ENCODE measurements around the gene PKP4.
"Not testable (repeated sequence)": the region's sequence is repeated elsewhere in the genome, so short reads cannot be mapped to it uniquely, and the experiment has no call there.

The PKP4 gene
- 22.2 to 49.7 (median 24.7) reads per million in 3 experiments for total RNA-seq

- DNase-seq: peak; percentile 92
Measured at GRCh38 chr2:158456309-158457066, at the start of gene PKP4, which contains the start of gene CCDC148. PKP4 (plus strand) TSS chr2:158456952; CDS start chr2:158533185, 76,233 bp downstream. CCDC148 (minus strand) TSS chr2:158456753; CDS start chr2:158456439, 314 bp downstream.

- no peak for DNase-seq
Measured at GRCh38 chr2:158407031-158407430, 49.7 kb upstream of the PKP4 start.

- DNase-seq: no peak
Measured at GRCh38 chr2:158410132-158410531, 46.6 kb upstream of the PKP4 start.

GRCh38 chr2:158411748-158412147 is 45.0 kb upstream of the PKP4 start:
- DNase-seq: no peak

GRCh38 chr2:158412206-158412605 is 44.5 kb upstream of the PKP4 start:
- DNase-seq: no peak

GRCh38 chr2:158413581-158413980 is 43.2 kb upstream of the PKP4 start:
- DNase-seq: no peak

GRCh38 chr2:158414538-158414937 is 42.2 kb upstream of the PKP4 start:
- DNase-seq: no peak

GRCh38 chr2:158432117-158432516 is 24.6 kb upstream of the PKP4 start:
- DNase-seq: no peak

- DNase-seq: not testable (repeated sequence)
Measured at GRCh38 chr2:158433716-158434115, 23.0 kb upstream of the PKP4 start.

GRCh38 chr2:158439062-158439461 is 17.7 kb upstream of the PKP4 start:
- not testable (repeated sequence) for DNase-seq

- DNase-seq: no peak
Measured at GRCh38 chr2:158443606-158444005, 13.1 kb upstream of the PKP4 start.

GRCh38 chr2:158457092-158457825 is 507 bp downstream of the PKP4 start:
- peak; percentile 59 for DNase-seq

- peak; percentile 62 for DNase-seq
Measured at GRCh38 chr2:158457826-158458616, 1.3 kb downstream of the PKP4 start.

GRCh38 chr2:158458617-158458920 is 1.8 kb downstream of the PKP4 start:
- DNase-seq: no peak

GRCh38 chr2:158459161-158460003 is 2.6 kb downstream of the PKP4 start:
- DNase-seq: no peak

- no peak for DNase-seq
Measured at GRCh38 chr2:158460632-158461297, 4.0 kb downstream of the PKP4 start.

GRCh38 chr2:158463496-158464095 is 6.8 kb downstream of the PKP4 start:
- no peak for DNase-seq

GRCh38 chr2:158464426-158465281 is 7.9 kb downstream of the PKP4 start:
- DNase-seq: peak; percentile 19

GRCh38 chr2:158467248-158467647 is 10.5 kb downstream of the PKP4 start:
- DNase-seq: no peak

GRCh38 chr2:158472829-158473228 is 16.1 kb downstream of the PKP4 start:
- not testable (repeated sequence) for DNase-seq

Measured in central memory CD4-positive, alpha-beta T cell (primary cell).